Tibial nerve (tissue), 4 donors: ENCODE data around the gene POLR1G. TPM values are rescaled to one million over a fixed set of nuclear protein-coding genes. Genes with fewer than 3 reads are reported as not detected.
"Not testable (repeated sequence)": the region's sequence is repeated elsewhere in the genome, so short reads cannot be mapped to it uniquely, and the experiment has no call there.

ENCODE experiments used
- DNase-seq, 2 donors: peaks; one replicate each; pipeline ENCODE4 v3.0.0-alpha.2; 2019; ENCODE audit warnings: low spot score in 2 of 2
- H3K27ac ChIP-seq, 4 donors: fragments of 200-600 bp; sonication (generic) in 3 of 4; one replicate each; pipeline ENCODE4 v1.5.1; 2017 to 2019; ENCODE audit warnings: mild to moderate bottlenecking in 1 of 4
- H3K27me3 ChIP-seq, 2 donors: fragments of 200-600 bp; sonication (generic) in 1 of 2; one replicate each; pipeline versions ENCODE4 v1.5.1 to v1.6.0; 2017 to 2019
- H3K36me3 ChIP-seq, 3 donors: fragments of 200-600 bp; sonication (generic); one replicate each; pipeline ENCODE4 v1.5.1; 2018 to 2019
- H3K4me1 ChIP-seq, 4 donors: fragments of 200-600 bp; sonication (generic) in 3 of 4; one replicate each; pipeline ENCODE4 v1.5.1; 2017 to 2019
- H3K4me3 ChIP-seq, 4 donors: fragments of 200-600 bp; sonication (generic) in 3 of 4; one replicate each; pipeline ENCODE4 v1.5.1; 2017 to 2019; ENCODE audit warnings: mild to moderate bottlenecking in 1 of 4, moderate library complexity in 1 of 4
- H3K9me3 ChIP-seq, 4 donors: fragments of 200-600 bp; sonication (generic) in 3 of 4; one replicate each; pipeline ENCODE4 v1.5.1; 2017 to 2019
- EP300 ChIP-seq, 2 donors: sonication (generic); formaldehyde crosslinking; IDR thresholded peaks; one replicate each; pipeline ENCODE4 v1.6.1; 2017; ENCODE audit warnings: antibody characterized with exemption in 2 of 2, mild to moderate bottlenecking in 1 of 2
- POLR2A ChIP-seq, 2 donors: fragments of 450-650 bp; IDR thresholded peaks; one replicate each; pipeline ENCODE4 v1.6.1; 2017; ENCODE audit warnings: antibody characterized with exemption in 2 of 2, mild to moderate bottlenecking in 2 of 2, moderate library complexity in 2 of 2
- WGBS, 2 donors: methylation state at CpG; one replicate each; pipeline ENCODE4 v1.1.5; 2018; 5-methylcytosine and 5-hydroxymethylcytosine counted together
- total RNA-seq, 4 donors: library from RNA; depleted of rRNA; stranded (reverse); fragments of >200 nt; gene quantifications; one replicate each; pipeline ENCODE4 v1.1.0, GENCODE V29; 2016
- TF ChIP-seq, protein P1 (sequence below), 5 experiments: fragments of 200-600 bp in 3 of 5; fragments of 450-650 bp in 2 of 5; sonication (generic) in 3 of 5; IDR thresholded peaks; one replicate each; pipeline ENCODE4 v1.5.1; 2016 to 2019; ENCODE audit warnings: antibody characterized with exemption in 5 of 5, mild to moderate bottlenecking in 3 of 5, moderate library complexity in 2 of 5

POLR1G gene
- total RNA-seq, 4 donors from 2014 or later: 2.2 to 10.8 (median 6.2) TPM

DNA sequence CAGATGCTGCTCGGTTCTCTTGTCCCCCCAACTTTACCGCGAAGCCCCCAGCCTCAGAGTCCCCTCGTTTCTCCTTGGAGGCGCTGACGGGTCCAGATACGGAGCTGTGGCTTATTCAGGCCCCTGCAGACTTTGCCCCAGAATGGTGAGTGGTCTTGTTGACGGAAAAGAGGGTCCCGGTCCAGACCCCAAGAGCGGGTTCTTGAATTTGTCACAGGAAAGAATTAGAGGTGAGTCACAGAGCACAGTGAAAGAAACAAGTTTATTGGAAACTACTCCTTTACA is 589 bp downstream of the POLR1G start:
- Histone ChIP-seq H3K4me1 (peaks cover 0 to 54% (median 16%) of the 10 kb centered on the region in 4 donors), H3K4me3 (peak overlapping the region; percentile 50 to 78 (median 68)), H3K9me3 (no peaks in the 10 kb centered on the region), H3K27me3 (peaks cover 5 to 31% of the 10 kb centered on the region in 2 donors), H3K36me3 (peaks cover 0 to 28% (median 0%) of the 10 kb centered on the region in 3 donors), H3K27ac (no peak overlapping the region)
- DNase-seq: no peak
- WGBS, 2 donors: 3% methylated on average over 10 of the region's 10 CpGs
- TF ChIP-seq, protein P1, sequence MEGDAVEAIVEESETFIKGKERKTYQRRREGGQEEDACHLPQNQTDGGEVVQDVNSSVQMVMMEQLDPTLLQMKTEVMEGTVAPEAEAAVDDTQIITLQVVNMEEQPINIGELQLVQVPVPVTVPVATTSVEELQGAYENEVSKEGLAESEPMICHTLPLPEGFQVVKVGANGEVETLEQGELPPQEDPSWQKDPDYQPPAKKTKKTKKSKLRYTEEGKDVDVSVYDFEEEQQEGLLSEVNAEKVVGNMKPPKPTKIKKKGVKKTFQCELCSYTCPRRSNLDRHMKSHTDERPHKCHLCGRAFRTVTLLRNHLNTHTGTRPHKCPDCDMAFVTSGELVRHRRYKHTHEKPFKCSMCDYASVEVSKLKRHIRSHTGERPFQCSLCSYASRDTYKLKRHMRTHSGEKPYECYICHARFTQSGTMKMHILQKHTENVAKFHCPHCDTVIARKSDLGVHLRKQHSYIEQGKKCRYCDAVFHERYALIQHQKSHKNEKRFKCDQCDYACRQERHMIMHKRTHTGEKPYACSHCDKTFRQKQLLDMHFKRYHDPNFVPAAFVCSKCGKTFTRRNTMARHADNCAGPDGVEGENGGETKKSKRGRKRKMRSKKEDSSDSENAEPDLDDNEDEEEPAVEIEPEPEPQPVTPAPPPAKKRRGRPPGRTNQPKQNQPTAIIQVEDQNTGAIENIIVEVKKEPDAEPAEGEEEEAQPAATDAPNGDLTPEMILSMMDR (IDR thresholded peaks at IDR 0.05): no peak
- no peak for TF ChIP-seq POLR2A (IDR thresholded peaks at IDR 0.05)
- TF ChIP-seq EP300 (IDR thresholded peaks at IDR 0.05): no peak

DNA sequence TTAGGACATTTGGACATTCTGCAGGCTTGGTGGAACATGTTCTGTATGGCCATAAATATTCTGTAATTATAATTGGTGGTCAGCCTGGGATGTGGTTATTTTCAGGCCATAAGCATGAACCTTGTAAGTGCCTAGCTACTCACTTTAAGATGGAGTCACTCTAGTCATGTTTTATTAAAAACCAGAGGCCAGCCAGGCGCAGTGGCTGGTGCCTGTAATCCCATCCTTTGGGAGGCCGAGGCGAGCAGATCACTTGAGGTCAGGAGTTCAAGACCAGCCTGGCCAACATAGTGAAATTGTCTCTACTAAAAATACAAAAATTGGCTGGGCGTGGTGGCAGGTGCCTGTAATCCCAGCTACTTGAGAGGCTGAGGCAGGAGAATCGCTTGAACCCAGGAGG is 1.1 kb downstream of the POLR1G start:
- Histone ChIP-seq H3K36me3 (peaks cover 0 to 34% (median under 1%) of the 10 kb centered on the region in 3 donors), H3K4me1 (peaks cover 0 to 49% (median 13%) of the 10 kb centered on the region in 4 donors), H3K27me3 (peaks cover 5 to 26% of the 10 kb centered on the region in 2 donors)
- H3K9me3 ChIP-seq, H3K27ac ChIP-seq, H3K4me3 ChIP-seq, DNase-seq: not testable (repeated sequence)
- WGBS, 2 donors: 73 to 85% methylated on average over 5 of the region's 5 CpGs

DNA sequence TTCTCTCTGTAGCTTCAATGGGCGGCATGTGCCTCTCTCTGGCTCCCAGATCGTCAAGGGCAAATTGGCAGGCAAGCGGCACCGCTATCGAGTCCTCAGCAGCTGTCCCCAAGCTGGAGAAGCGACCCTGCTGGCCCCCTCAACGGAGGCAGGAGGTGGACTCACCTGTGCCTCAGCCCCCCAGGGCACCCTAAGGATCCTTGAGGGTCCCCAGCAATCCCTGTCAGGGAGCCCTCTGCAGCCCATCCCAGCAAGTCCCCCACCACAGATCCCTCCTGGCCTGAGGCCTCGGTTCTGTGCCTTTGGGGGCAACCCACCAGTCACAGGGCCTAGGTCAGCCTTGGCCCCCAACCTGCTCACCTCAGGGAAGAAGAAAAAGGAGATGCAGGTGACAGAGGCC is 1.7 kb downstream of the POLR1G start:
- Histone ChIP-seq H3K4me1 (peaks cover 0 to 44% (median 10%) of the 10 kb centered on the region in 4 donors), H3K36me3 (peaks cover 0 to 39% (median 6%) of the 10 kb centered on the region in 3 donors), H3K4me3 (no peak overlapping the region), H3K27ac (no peak overlapping the region), H3K27me3 (peaks cover 5 to 21% of the 10 kb centered on the region in 2 donors), H3K9me3 (no peaks in the 10 kb centered on the region)
- no peak for DNase-seq
- TF ChIP-seq POLR2A (IDR thresholded peaks at IDR 0.05): no peak
- no peak for TF ChIP-seq EP300 (IDR thresholded peaks at IDR 0.05)
- TF ChIP-seq, protein P1 (IDR thresholded peaks at IDR 0.05): no peak
- WGBS, 2 donors: 86 to 87% methylated on average over 8 of the region's 8 CpGs

GRCh38 chr19:45408830-45409556 is 2.5 kb downstream of the POLR1G start:
- WGBS, 2 donors: 78 to 82% methylated on average over 14 to 15 of the region's 15 CpGs
- Histone ChIP-seq H3K27me3 (peaks cover 5 to 12% of the 10 kb centered on the region in 2 donors), H3K4me3 (no peak overlapping the region), H3K9me3 (no peaks in the 10 kb centered on the region), H3K36me3 (peaks cover 3 to 48% (median 15%) of the 10 kb centered on the region in 3 donors), H3K27ac (no peak overlapping the region), H3K4me1 (peaks cover 0 to 35% (median 10%) of the 10 kb centered on the region in 4 donors)
- TF ChIP-seq POLR2A (IDR thresholded peaks at IDR 0.05) (no peak), EP300 (IDR thresholded peaks at IDR 0.05) (no peak)
- TF ChIP-seq, protein P1 (IDR thresholded peaks at IDR 0.05): no peak
- DNase-seq: no peak

DNA sequence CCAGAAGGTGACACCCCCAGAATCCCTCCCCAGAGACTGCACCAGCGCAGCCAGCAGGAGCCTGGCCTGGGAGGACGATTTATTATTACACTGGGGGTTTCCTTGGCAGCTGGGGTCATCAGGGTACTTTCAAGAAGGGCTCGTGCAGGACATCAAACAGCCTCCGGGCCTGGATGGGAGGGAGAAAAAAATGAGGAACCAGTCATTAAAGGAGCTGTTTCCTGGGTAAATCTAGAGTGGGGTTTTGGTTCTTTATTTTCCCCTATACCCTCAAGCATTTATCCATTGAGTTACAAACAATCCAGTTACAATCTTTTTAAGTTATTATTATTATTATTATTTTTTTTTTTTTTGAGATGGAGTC is 3.1 kb downstream of the POLR1G start:
- Histone ChIP-seq H3K9me3 (no peaks in the 10 kb centered on the region), H3K27me3 (peaks cover 3 to 6% of the 10 kb centered on the region in 2 donors), H3K27ac (no peak overlapping the region), H3K4me3 (no peak overlapping the region), H3K36me3 (peaks cover 3 to 53% (median 15%) of the 10 kb centered on the region in 3 donors), H3K4me1 (peaks cover 0 to 29% (median 8%) of the 10 kb centered on the region in 4 donors)
- TF ChIP-seq POLR2A (IDR thresholded peaks at IDR 0.05) (no peak), EP300 (IDR thresholded peaks at IDR 0.05) (no peak)
- TF ChIP-seq, protein P1 (IDR thresholded peaks at IDR 0.05): no peak
- 41 to 44% methylated on average over 4 of the region's 4 CpGs for WGBS, 2 donors
- no peak for DNase-seq

- not testable (repeated sequence) for H3K9me3 ChIP-seq, DNase-seq, H3K4me3 ChIP-seq, H3K27me3 ChIP-seq, H3K27ac ChIP-seq
- H3K36me3 ChIP-seq: peaks cover 3 to 60% (median 15%) of the 10 kb centered on the region in 3 donors
- peaks cover 0 to 21% (median 5%) of the 10 kb centered on the region in 4 donors for H3K4me1 ChIP-seq
- WGBS, 2 donors: 90 to 99% methylated on average over 4 of the region's 4 CpGs
Observed at GRCh38 chr19:45410330-45410729, 3.9 kb downstream of the POLR1G start.
